Muscle layer of duodenum (tissue), 2 donors: ENCODE data around the gene UST.

Experiments
- H3K27ac ChIP-seq: one replicate; pipeline ENCODE4 v1.7.0; 2013; ENCODE audit warnings: mild to moderate bottlenecking, low read length
- H3K27me3 ChIP-seq: one replicate; pipeline ENCODE4 v1.7.0; 2013; ENCODE audit warnings: low read depth, mild to moderate bottlenecking, control low read depth, low read length
- H3K36me3 ChIP-seq, 2 donors: one replicate each; pipeline ENCODE4 v1.7.0; 2013; ENCODE audit warnings: low read length in 2 of 2, control low read depth in 1 of 2, mild to moderate bottlenecking in 1 of 2; ENCODE audit not compliant: insufficient read depth in 2 of 2, control insufficient read depth in 1 of 2
- H3K4me1 ChIP-seq, 2 donors: one replicate each; pipeline ENCODE4 v1.7.0; 2013; ENCODE audit warnings: low read length in 2 of 2, mild to moderate bottlenecking in 2 of 2, control low read depth in 1 of 2, moderate library complexity in 1 of 2; ENCODE audit not compliant: insufficient read depth in 2 of 2, control insufficient read depth in 1 of 2
- H3K4me3 ChIP-seq, 2 donors: one replicate each; pipeline ENCODE4 v1.7.0; 2013; ENCODE audit warnings: low read length in 2 of 2, low read depth in 1 of 2, mild to moderate bottlenecking in 1 of 2
- H3K9me3 ChIP-seq, 2 donors: one replicate each; pipeline ENCODE4 v1.7.0; 2013; ENCODE audit warnings: low read length in 2 of 2, control low read depth in 1 of 2, mild to moderate bottlenecking in 1 of 2; ENCODE audit not compliant: control insufficient read depth in 1 of 2
- donor health status: healthy.

Gene UST

DNA sequence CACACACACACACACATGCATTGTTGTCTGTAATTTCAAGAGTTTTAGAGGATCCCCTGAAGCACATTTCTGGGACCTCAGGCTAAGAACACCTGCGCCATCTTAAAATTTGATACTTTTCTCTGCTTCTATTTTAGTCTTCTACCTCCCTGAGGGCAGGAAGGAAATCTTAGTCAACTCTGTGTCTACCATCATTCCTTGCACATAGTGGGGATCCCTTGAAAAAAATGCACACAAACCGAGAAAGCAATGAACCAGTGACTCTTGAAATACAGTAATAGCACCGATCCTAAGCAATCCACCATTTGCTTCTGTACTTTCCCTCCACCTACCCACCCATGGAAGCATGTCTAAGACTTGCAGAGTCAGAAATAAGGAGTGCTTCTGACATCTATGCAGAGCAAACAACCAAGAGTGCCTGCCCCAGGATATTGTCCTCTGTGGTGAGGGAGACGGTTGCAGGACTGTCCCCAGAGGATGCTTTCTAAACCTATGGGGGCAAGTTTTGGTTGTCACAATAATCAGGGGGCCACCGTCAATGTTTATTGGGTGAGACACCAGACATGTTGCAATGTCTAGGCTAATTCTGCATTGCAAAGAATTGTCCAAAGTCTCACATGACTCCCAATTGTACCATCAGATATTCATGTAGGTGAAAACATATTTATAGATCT is 362.7 kb downstream of the UST start:
- no peak overlapping the region for H3K4me3 ChIP-seq
- H3K4me1 ChIP-seq = peaks cover 0 to 6% of the 10 kb centered on the region in 2 donors

GRCh38 chr6:149111556-149112115 is 364.8 kb downstream of the UST start:
- H3K27me3 ChIP-seq = no peaks in the 10 kb centered on the region
- H3K9me3 ChIP-seq = no peaks in the 10 kb centered on the region
- H3K4me1 ChIP-seq = peaks cover 0 to 6% of the 10 kb centered on the region in 2 donors
- H3K4me3 ChIP-seq = no peak overlapping the region
- H3K36me3 ChIP-seq = no peaks in the 10 kb centered on the region
- no peak overlapping the region for H3K27ac ChIP-seq

More for the DNA sequence above, 362.7 kb downstream of the UST start:
- no peaks in the 10 kb centered on the region for H3K9me3 ChIP-seq
- H3K36me3 ChIP-seq = no peaks in the 10 kb centered on the region
- no peak overlapping the region for H3K27ac ChIP-seq
- no peaks in the 10 kb centered on the region for H3K27me3 ChIP-seq

DNA sequence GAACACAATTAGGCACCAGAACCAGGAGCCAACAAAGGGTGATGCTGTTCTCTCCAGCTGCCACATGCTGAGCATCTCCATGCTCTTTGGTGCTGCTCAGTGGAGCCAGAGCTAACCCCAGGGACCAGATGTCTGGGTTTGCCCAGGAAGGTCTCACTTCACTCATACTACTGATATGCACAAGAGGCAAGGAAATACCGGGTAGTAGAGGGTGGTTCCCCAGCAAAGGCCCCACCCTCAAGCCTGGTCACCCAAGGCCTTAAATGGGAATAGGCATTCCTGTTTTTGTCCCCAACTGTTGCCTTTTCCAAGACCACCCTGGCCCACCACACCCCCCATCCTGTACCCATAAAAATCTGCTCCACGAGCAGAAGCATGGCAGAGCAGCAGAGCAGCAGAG is 366.1 kb downstream of the UST start:
- no peaks in the 10 kb centered on the region for H3K36me3 ChIP-seq
- no peak overlapping the region for H3K27ac ChIP-seq
- H3K27me3 ChIP-seq = no peaks in the 10 kb centered on the region
- no peak overlapping the region for H3K4me3 ChIP-seq
- H3K4me1 ChIP-seq = peaks cover 0 to 6% of the 10 kb centered on the region in 2 donors
- H3K9me3 ChIP-seq = no peaks in the 10 kb centered on the region

GRCh38 chr6:149114167-149114566 is 367.3 kb downstream of the UST start:
- H3K9me3 ChIP-seq = no peaks in the 10 kb centered on the region
- no peaks in the 10 kb centered on the region for H3K27me3 ChIP-seq
- H3K4me3 ChIP-seq = no peak overlapping the region
- peaks cover 0 to 6% of the 10 kb centered on the region in 2 donors for H3K4me1 ChIP-seq
- H3K36me3 ChIP-seq = no peaks in the 10 kb centered on the region
- H3K27ac ChIP-seq = no peak overlapping the region

DNA sequence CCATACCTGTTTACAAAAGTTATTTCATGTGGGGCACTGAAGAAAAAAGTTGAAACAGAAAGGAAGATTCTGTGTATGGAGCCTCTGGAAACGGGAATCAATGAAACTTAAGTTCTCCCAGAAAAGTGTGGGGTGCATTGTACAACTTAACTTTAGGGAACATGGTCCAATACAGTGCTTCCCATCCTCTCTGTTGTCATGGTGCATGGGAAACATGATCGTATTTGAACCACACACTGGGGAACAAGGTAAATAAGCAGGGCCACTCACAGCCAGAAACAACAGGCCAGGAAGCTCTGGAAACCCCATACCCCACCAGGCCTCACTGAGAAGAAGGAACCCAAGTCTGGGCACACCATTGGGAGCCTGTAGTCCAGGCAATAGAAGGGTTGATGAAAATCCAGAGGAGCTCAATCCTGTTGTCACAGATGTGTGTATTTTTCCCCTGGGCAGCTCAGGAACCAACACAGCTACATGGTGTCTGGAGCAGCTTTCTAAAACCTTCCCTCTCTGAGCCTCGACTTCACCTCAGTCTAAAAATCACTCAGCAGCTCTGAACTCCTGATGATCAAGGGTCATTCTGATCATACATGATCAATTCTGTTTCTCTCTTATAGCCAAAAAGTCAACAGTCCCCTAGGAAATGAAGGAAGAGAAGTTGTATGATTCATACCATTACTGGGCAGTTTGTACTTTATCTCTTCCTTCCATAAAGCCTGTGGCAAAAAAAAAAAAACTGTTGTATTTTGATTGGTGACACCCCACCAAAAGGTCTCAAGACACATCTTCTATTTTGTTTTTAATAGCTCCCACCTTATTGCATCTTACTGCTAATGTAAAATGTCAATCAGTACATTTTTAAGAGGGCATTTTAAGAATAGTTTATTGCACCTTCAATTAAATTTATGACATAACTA is 372.2 kb downstream of the UST start:
- Histone ChIP-seq H3K27me3 (no peaks in the 10 kb centered on the region), H3K4me1 (no peaks in the 10 kb centered on the region), H3K27ac (no peak overlapping the region), H3K4me3 (no peak overlapping the region), H3K36me3 (no peaks in the 10 kb centered on the region), H3K9me3 (no peaks in the 10 kb centered on the region)

DNA sequence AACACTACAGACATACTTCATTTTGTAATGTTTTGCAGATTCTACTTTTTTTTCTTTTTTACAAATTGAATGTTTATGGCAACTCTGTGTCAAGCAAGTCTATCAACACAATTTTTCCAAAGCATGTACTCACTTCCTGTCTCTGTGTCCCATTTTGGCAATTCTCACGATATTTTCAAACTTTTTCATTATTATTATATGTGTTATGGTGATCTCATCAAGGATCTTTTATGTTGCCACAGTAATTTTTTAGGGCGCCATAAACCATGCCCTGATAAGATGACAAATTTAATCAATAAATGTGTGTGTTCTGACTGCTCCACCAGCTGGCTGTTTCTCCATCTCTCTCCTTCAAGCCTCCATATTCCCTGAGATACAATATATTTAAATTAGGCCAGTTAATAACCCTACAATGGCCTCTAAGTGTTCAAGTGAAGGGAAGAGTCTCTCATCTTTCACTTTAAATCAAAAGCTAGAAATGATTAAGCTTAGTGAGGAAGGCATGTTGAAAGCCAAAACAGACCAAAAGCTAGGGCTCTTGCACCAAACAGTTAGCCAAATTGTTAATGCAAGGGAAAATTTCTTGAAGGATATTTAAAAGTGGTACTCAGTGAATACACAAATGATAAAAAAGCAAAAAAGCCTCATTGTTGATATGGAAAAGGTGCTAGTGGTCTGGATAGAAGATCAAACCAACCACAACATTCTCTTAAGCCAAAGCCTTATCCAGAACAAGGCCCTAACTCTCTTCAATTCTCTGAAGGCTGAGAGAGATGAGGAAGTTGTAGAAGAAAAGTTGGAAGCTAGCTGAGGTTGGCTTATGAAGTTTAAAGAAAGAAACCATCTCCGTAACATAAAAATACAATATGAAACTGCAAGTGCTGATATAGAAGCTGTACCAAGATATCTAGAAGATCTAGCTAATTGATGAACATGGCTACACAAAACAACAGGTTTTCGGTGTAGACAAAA is 376.3 kb downstream of the UST start:
- Histone ChIP-seq H3K4me3 (no peak overlapping the region), H3K4me1 (no peaks in the 10 kb centered on the region), H3K9me3 (no peaks in the 10 kb centered on the region), H3K27ac (no peak overlapping the region), H3K36me3 (no peaks in the 10 kb centered on the region), H3K27me3 (no peaks in the 10 kb centered on the region)

DNA sequence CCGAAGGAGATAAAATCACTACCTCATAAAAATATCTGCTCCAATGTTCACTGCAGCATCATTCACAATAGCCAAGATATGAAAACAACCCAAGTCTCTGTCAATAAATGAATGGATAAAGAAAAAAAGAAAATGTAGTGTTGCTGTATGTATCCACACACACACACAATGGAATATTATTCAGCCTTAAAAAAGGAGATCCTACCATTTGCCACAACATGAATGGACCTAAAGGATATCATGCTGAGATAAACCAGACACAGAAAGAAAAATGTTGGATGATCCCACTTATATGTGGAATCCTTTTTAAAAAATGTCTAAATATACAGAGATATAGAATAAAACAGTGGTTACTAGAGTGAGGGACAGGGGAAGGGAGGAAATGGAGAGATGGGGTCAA is 378.5 kb downstream of the UST start:
- no peak overlapping the region for H3K4me3 ChIP-seq
- H3K27me3 ChIP-seq = no peaks in the 10 kb centered on the region
- H3K9me3 ChIP-seq = no peaks in the 10 kb centered on the region
- H3K27ac ChIP-seq = no peak overlapping the region
- H3K36me3 ChIP-seq = no peaks in the 10 kb centered on the region
- H3K4me1 ChIP-seq = peaks cover 0 to 7% of the 10 kb centered on the region in 2 donors
